Testis (tissue), 3 donors: ENCODE measurements around the gene RBPJ. TPM values are rescaled to one million over a fixed set of nuclear protein-coding genes. Genes with fewer than 3 reads are reported as not detected.

ENCODE experiments used
- DNase-seq: peaks from one replicate; pipeline ENCODE4 v3.0.0-alpha.2; 2019
- H3K27ac ChIP-seq, 2 donors: fragments of 200-600 bp; sonication (generic); one replicate each; pipeline ENCODE4 v1.5.1; 2019
- H3K27me3 ChIP-seq: fragments of 200-600 bp; sonication (generic); one replicate; pipeline ENCODE4 v1.5.1; 2019
- H3K36me3 ChIP-seq: fragments of 200-600 bp; sonication (generic); one replicate; pipeline ENCODE4 v1.5.1; 2017; ENCODE audit warnings: low read depth; ENCODE audit errors: missing control alignments
- H3K4me1 ChIP-seq: fragments of 200-600 bp; sonication (generic); one replicate; pipeline ENCODE4 v1.5.1; 2019
- H3K4me3 ChIP-seq, 2 donors: fragments of 200-600 bp; sonication (generic); one replicate each; pipeline ENCODE4 v1.5.1; 2017 to 2019
- H3K9me3 ChIP-seq: fragments of 200-600 bp; sonication (generic); one replicate; pipeline ENCODE4 v1.5.1; 2017
- POLR2A ChIP-seq: fragments of 450-650 bp; IDR thresholded peaks from one replicate; pipeline ENCODE4 v1.6.1; 2017; ENCODE audit warnings: antibody characterized with exemption, mild to moderate bottlenecking, moderate library complexity
- WGBS, 2 donors: methylation state at CpG; one replicate each; pipeline ENCODE4 v1.1.5; 2018; 5-methylcytosine and 5-hydroxymethylcytosine counted together
- intact Hi-C: fragments of 100-400 bp; cut with DNase I; formaldehyde crosslinking; loops from one replicate; pipeline ENCODE4 v1.15.1; 2023; ENCODE audit warnings: low total_unique reads
- polyA plus RNA-seq: library from polyadenylated mRNA; stranded (reverse); fragments of 350-450 nt; fragmentation: Illumina TruSeq; extraction: RNeasy Lipid Tissue Mini Kit (QIAGEN cat#74804); gene quantifications from one replicate; pipeline ENCODE4 v1.2.3, GENCODE V29; 2014; ENCODE audit warnings: low read depth, low replicate concordance; ENCODE audit not compliant: insufficient read depth
- total RNA-seq, 2 donors: library from RNA; depleted of rRNA; stranded (reverse); fragments of >200 nt; gene quantifications; one replicate each; pipeline ENCODE4 v1.2.3, GENCODE V29; 2016
- TF ChIP-seq, protein P1 (sequence below), 3 experiments: fragments of 450-650 bp in 2 of 3; fragments of 200-600 bp in 1 of 3; sonication (generic) in 1 of 3; IDR thresholded peaks; one replicate each; pipeline ENCODE4 v1.5.1; 2016 to 2019; ENCODE audit warnings: antibody characterized with exemption in 3 of 3, mild to moderate bottlenecking in 2 of 3, moderate library complexity in 1 of 3

RBPJ gene
- total and polyA plus RNA-seq, 3 donors from 2014 or later: 57.7 to 75.8 (median 71.6) TPM

GRCh38 chr4:26482508-26483462, 162.0 kb downstream of the RBPJ start:
- WGBS, 2 donors: 44 to 57% methylated on average over 3 of the region's 3 CpGs
- TF ChIP-seq, protein P1, sequence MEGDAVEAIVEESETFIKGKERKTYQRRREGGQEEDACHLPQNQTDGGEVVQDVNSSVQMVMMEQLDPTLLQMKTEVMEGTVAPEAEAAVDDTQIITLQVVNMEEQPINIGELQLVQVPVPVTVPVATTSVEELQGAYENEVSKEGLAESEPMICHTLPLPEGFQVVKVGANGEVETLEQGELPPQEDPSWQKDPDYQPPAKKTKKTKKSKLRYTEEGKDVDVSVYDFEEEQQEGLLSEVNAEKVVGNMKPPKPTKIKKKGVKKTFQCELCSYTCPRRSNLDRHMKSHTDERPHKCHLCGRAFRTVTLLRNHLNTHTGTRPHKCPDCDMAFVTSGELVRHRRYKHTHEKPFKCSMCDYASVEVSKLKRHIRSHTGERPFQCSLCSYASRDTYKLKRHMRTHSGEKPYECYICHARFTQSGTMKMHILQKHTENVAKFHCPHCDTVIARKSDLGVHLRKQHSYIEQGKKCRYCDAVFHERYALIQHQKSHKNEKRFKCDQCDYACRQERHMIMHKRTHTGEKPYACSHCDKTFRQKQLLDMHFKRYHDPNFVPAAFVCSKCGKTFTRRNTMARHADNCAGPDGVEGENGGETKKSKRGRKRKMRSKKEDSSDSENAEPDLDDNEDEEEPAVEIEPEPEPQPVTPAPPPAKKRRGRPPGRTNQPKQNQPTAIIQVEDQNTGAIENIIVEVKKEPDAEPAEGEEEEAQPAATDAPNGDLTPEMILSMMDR (IDR thresholded peaks at IDR 0.05): no peak
- no peak for TF ChIP-seq POLR2A
- DNase-seq: no peak
- Histone ChIP-seq H3K4me3 (no peak overlapping the region), H3K27ac (no peak overlapping the region), H3K4me1 (no peaks in the 10 kb centered on the region), H3K36me3 (no peaks in the 10 kb centered on the region), H3K9me3 (no peaks in the 10 kb centered on the region), H3K27me3 (no peaks in the 10 kb centered on the region)
- intact Hi-C loops: no loop called here

GRCh38 chr4:26484032-26484515, 163.3 kb downstream of the RBPJ start:
- Histone ChIP-seq H3K4me1 (no peaks in the 10 kb centered on the region), H3K36me3 (no peaks in the 10 kb centered on the region), H3K9me3 (no peaks in the 10 kb centered on the region), H3K4me3 (no peak overlapping the region), H3K27ac (no peak overlapping the region), H3K27me3 (no peaks in the 10 kb centered on the region)
- 32 to 43% methylated on average over 2 of the region's 2 CpGs for WGBS, 2 donors
- intact Hi-C loops: no loop called here
- DNase-seq: no peak
- TF ChIP-seq, protein P1 (IDR thresholded peaks at IDR 0.05): no peak

GRCh38 chr4:26484516-26484915, 163.7 kb downstream of the RBPJ start:
- intact Hi-C loops: no loop called here
- WGBS, 2 donors: 69 to 83% methylated on average over 5 of the region's 5 CpGs
- no peak overlapping the region for H3K27ac ChIP-seq

More at GRCh38 chr4:26484516-26484915, 163.7 kb downstream of the RBPJ start:
- no peak overlapping the region for H3K4me3 ChIP-seq
- H3K9me3 ChIP-seq: no peaks in the 10 kb centered on the region
- no peaks in the 10 kb centered on the region for H3K27me3 ChIP-seq
- H3K36me3 ChIP-seq: no peaks in the 10 kb centered on the region
- TF ChIP-seq POLR2A: no peak
- TF ChIP-seq, protein P1 (IDR thresholded peaks at IDR 0.05): no peak
- no peaks in the 10 kb centered on the region for H3K4me1 ChIP-seq
- DNase-seq: no peak

Other genes with a start within 250 kb of the RBPJ start
- gene CCKAR, start 169.5 kb downstream of the RBPJ start, total RNA-seq: under 1 TPM in 1 of 2 donors, not detected in 1; 0.56 TPM
- not detected for gene CCKAR, start 169.5 kb downstream of the RBPJ start, polyA plus RNA-seq